NCI-H2171 treated with DMSO at 0.1 percent for 48 hours (cell line): ENCODE data around the gene PHF12.

Source experiments
- DNase-seq: peaks from one replicate; lab custom pipeline; 2025; lab: John Stamatoyannopoulos, UW

PHF12 gene

DNA sequence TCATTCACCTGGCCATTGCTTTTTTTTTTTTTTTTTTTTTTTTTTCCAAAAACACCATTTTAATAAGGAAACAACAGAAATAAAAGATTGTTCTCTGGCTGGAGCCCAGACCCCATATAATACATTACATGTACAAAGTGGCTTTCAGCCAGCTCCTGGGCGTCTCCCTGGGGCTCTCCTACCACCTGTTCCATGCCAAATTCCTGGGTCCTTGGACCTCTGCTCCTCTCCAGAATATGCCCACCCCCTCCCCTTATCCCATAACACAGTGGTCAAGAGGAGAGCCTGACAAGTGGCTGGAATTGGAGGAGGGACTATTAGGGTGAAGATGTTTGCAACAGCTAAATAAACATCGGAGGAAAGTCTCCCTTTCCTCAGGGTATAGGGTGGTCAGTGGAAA is 3.6 kb upstream of the PHF12 start:
- no peak for DNase-seq

GRCh38 chr17:28953444-28954118 is 2.3 kb upstream of the PHF12 start:
- DNase-seq: peak; percentile 46

- peak; percentile 100 for DNase-seq
Observed at GRCh38 chr17:28951991-28952975, 965 bp upstream of the PHF12 start.

GRCh38 chr17:28950752-28951427 is 428 bp downstream of the PHF12 start:
- DNase-seq: no peak

DNA sequence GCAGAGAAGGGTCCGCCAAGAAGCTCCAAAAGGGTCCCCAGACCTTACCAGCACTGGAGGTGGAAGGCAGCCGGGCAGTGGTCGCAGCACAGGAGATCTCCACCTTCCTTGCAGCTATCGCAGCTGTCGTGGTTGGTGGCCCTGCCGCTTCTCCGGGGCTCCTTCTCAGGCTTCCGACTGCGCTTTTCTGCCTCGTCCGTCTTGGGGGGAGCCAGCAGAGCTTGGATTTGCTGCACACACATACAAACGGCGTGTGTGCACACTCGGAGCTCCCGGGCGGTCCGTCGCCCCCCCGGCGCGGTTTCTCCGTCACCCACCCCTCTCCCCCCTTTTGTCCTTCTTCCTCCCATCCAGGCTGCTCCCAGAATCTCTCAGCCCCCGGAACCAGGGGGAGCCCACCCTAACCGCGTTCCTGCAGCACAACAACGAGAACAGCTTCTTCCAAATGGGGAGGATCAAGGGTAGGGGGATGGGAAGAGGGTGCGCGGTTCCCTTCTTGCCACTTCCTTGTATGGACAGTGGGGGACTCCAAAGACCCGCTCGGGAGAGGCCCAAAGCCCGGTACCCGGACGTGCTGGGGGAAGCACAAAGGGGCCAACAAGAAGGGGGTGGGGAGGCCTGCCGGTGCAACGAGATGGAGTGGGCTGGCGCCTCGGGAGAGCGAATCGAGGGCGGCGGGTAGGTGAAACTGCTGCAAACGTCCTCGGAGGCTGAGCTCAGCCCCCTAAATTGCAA is 1.1 kb downstream of the PHF12 start:
- peak; percentile 62 for DNase-seq

GRCh38 chr17:28949185-28950016 is 1.9 kb downstream of the PHF12 start:
- DNase-seq: peak; percentile 76

DNA sequence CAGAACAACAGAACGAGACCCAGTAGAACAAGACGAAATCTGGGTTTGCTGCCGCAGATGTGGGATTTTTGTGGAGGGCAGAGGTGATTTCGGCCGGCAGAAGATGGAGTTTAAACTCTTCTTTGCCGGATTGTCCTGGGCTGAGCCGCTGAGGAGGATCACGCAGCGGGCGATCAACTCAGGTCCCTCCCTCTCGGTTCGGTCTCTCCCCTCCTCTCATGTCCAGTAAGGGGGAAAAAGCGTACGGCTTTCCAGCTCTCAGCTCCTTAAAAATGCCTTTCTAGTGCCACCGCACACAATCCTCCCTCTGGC is 2.5 kb downstream of the PHF12 start:
- DNase-seq: no peak

GRCh38 chr17:28948342-28948741 is 3.0 kb downstream of the PHF12 start:
- no peak for DNase-seq

- no peak for DNase-seq
Observed at GRCh38 chr17:28947639-28948038, 3.7 kb downstream of the PHF12 start.

- DNase-seq: no peak
Observed at GRCh38 chr17:28946239-28946638, 5.1 kb downstream of the PHF12 start.

DNA sequence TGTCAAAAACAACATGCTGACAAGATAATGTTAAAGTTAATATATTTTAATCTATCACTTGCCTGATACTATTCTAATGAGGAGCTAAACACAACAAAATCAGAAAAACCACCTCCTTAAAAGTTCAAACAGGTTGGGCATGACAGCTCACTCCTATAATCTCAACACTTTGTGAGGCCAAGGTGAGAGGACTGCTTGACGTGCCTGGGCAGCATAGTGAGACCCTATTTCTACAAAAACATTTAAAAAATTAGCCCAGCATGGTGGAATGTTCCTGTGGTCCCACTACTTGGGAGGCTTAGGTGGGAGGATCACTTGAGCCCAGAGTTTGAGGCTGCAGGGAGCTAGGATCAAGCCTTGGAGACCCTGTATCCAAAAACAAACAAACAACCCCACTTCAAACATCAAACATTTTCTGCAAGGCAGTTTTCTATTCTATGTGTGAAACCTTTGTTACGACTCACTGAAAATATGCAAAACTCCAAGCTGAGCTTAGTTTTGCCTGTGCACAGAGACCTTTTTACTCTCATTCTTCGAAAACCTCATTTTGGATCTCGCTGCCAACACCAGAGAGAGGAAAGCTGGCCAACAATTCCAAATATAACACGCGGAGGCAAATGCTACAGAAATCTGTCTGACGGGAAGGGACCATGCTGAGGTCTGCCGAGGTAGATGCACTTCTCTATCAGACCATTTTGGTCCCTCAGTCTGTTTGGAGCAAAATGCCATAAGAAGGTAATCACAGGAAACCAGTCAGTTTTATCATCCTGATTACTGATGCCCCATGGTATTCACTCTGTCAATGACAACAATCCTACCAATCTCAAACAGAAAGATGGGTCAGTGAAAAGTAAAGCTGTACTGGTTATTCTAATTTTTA is 6.2 kb downstream of the PHF12 start:
- no peak for DNase-seq

DNA sequence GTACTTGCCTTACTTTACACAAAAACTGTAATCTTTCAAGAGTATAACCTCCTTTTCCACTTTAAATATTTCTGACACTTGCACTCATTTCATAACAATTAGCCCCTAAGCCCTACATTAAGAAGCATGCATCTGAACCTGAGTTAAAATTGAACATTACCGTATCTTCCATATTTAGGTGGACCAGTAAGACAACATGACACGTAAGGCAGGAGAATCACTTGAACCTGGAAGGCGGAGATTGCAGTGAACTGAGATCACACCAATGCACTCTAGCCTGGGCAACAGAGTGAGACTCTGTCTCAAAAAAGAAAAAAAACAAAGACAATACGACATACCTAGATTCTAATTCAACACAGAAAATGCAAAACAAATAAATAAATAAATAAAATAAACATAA is 7.0 kb downstream of the PHF12 start:
- no peak for DNase-seq

GRCh38 chr17:28942925-28943324 is 8.4 kb downstream of the PHF12 start:
- no peak for DNase-seq

DNA sequence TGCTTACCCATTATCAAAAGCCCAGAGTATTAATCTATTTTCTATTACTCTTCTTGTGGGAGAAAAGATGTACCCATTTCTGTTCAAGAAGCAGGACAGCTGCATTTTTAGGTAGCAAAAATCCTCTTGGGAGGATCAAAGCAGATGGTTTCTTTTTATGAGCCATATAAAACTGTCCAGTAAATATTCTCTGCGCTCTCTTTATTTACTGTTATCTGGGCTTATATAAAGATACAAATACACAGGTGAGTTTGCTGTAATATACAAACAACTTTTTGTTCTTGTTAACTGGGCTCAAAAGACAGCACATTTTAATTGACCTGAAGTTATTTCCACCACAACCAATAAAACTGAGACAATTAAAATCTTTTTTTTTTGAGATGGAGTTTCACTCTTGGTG is 10.1 kb downstream of the PHF12 start:
- no peak for DNase-seq

DNA sequence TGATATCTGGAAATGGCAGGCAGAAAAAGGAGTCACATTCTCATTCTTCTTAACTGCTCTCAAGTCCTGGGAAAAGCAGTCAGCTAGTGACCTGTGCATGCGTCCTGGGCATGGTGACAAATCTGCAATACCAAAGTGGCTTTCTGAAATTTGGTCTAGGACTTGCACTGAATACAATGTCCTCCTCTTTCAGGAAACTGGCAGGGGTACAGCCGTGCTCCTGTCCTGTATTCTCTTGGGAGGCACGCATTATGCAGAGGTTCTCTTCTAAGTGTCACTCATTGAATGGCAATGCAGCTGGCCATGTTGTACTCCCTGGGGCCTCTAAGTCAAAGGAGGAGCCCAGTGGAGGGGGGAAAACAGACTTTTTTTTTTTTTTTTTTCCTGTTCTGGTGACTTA is 10.6 kb downstream of the PHF12 start:
- peak; percentile 17 for DNase-seq

DNA sequence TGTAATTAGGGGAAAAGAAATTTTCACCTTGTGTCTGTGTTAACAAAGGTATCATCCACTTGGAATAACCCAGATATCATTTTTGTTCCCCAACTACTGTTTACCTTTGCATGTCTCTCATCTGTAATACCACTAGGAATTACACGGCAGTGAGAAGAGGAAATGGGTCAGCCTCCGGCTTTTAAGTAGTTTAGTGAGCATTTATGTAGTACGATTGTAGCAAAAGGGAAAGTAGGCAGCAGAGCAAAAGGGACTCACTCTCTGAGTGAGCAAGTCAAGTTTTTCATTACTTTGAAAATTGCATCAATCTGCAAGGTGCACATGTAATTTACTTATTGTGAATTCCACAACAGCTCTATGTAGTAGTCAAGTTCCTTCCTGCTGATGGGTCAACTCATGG is 11.2 kb downstream of the PHF12 start:
- DNase-seq: no peak

DNA sequence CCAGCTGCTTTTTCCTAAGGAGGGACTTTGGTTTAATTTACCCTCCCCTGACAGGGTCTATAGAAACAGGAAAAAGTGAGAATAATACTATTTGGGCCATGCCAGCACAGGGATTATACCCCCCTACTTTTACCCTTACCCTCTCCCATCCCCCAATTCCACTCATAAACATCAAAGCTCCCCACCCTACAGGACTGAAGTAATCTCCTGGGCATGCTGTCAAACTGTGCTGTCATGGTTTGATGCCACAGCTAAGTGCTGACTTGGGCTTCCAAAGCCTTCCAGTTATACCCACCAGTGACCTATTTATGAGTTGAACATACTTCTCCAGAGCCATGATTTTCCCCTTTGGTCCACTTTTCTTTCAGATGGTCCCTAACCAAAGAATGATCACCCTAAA is 12.8 kb downstream of the PHF12 start:
- DNase-seq: no peak

DNA sequence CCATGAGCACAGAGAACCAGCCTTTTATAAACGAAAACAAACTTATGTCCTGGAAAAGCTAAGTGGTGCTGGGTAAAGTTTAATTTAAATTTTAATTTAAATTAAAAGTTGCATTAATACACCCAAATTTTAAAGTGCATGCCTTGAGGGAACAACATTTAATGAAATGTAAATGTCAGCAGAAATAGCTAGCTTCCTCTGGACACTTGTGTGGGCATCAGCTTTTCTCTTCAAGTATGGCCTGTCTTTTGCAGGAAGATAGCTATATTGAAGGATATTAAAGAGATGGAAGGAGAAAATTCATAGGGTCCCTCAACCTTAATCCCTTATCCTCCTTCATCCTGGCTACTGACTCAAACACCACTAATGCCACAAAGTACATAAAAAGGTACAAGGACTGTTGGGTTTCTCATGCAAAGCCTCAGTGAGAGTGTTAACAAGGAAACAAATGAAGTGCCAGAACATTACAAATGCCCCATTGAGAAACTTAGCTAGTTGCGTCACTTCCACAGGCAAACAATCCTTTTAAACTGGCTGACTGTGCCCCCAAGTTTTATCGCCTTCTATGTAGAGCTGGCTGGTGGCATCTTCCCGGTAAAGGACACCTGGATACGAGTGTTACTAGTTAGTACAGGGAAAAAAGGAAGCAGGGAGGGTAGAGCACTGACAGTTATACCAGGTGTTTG is 14.1 kb downstream of the PHF12 start:
- DNase-seq: no peak

- DNase-seq: no peak
Observed at GRCh38 chr17:28935744-28936460, 15.4 kb downstream of the PHF12 start.
